WTC11 (cell line): ENCODE data around the gene TP53I13. TPM values are rescaled to one million over a fixed set of nuclear protein-coding genes. Genes with fewer than 3 reads are reported as not detected.
A peak's percentile ranks its signal among the peaks of the same experiment; 100 is the strongest.

Experiments
- ATF1 ChIP-seq: sonication (generic); formaldehyde crosslinking; IDR thresholded peaks from 2 replicates; pipeline ENCODE4 v1.8.1; 2023; ENCODE audit warnings: mild to moderate bottlenecking, moderate library complexity, missing genetic modification reagents
- ATF6 ChIP-seq: sonication (generic); formaldehyde crosslinking; IDR thresholded peaks from 2 replicates; pipeline ENCODE4 v1.8.1; 2023; ENCODE audit warnings: mild to moderate bottlenecking, missing genetic modification reagents
- E2F4 ChIP-seq: sonication (generic); formaldehyde crosslinking; IDR thresholded peaks from 2 replicates; pipeline ENCODE4 v1.8.1; 2022; ENCODE audit warnings: low read depth, mild to moderate bottlenecking, moderate library complexity, missing genetic modification reagents, borderline replicate concordance
- FOXK1 ChIP-seq: sonication (generic); formaldehyde crosslinking; IDR thresholded peaks from 2 replicates; pipeline ENCODE4 v1.8.0; 2022; ENCODE audit warnings: mild to moderate bottlenecking, moderate library complexity, missing genetic modification reagents
- HMGA2 ChIP-seq: fragments of 250-450 bp; sonication (Bioruptor Pico); IDR thresholded peaks from 2 replicates; pipeline ENCODE4 v1.4.0; 2021; ENCODE audit warnings: mild to moderate bottlenecking, moderate library complexity
- STAT6 ChIP-seq: sonication (generic); formaldehyde crosslinking; conservative IDR thresholded peaks from 2 replicates; pipeline ENCODE4 v1.8.1; 2023; ENCODE audit warnings: mild to moderate bottlenecking, low read depth, missing genetic modification reagents, moderate library complexity
- ZNF138 ChIP-seq: sonication (generic); formaldehyde crosslinking; conservative IDR thresholded peaks from 2 replicates; pipeline ENCODE4 v1.8.1; 2022; ENCODE audit warnings: mild to moderate bottlenecking, moderate library complexity, missing genetic modification reagents
- ZNF219 ChIP-seq: sonication (generic); formaldehyde crosslinking; IDR thresholded peaks from 2 replicates; pipeline ENCODE4 v1.8.0; 2023; ENCODE audit warnings: missing genetic modification reagents, mild to moderate bottlenecking, borderline replicate concordance
- ZNF232 ChIP-seq: sonication (generic); formaldehyde crosslinking; IDR thresholded peaks from 2 replicates; pipeline ENCODE4 v1.8.0; 2022; ENCODE audit warnings: mild to moderate bottlenecking, missing genetic modification reagents
- ZNF281 ChIP-seq: sonication (generic); formaldehyde crosslinking; IDR thresholded peaks from 2 replicates; pipeline ENCODE4 v1.8.0; 2023; ENCODE audit warnings: mild to moderate bottlenecking, missing genetic modification reagents
- total RNA-seq: library from RNA; stranded (reverse); gene quantifications from 3 replicates; pipeline ENCODE4 v1.2.3, GENCODE V29; 2021
- TF ChIP-seq, protein P1 (sequence below): fragments of 250-450 bp; sonication (Bioruptor Pico); IDR thresholded peaks from 2 replicates; pipeline ENCODE4 v1.9.0; 2021; ENCODE audit warnings: mild to moderate bottlenecking, borderline replicate concordance
- TF ChIP-seq, protein P2 (sequence below): sonication (generic); formaldehyde crosslinking; IDR thresholded peaks from 2 replicates; pipeline ENCODE4 v1.8.0; 2022; ENCODE audit warnings: mild to moderate bottlenecking, missing genetic modification reagents

TP53I13 gene
- total RNA-seq, 1 experiment from 2014 or later = 41.9 TPM

DNA sequence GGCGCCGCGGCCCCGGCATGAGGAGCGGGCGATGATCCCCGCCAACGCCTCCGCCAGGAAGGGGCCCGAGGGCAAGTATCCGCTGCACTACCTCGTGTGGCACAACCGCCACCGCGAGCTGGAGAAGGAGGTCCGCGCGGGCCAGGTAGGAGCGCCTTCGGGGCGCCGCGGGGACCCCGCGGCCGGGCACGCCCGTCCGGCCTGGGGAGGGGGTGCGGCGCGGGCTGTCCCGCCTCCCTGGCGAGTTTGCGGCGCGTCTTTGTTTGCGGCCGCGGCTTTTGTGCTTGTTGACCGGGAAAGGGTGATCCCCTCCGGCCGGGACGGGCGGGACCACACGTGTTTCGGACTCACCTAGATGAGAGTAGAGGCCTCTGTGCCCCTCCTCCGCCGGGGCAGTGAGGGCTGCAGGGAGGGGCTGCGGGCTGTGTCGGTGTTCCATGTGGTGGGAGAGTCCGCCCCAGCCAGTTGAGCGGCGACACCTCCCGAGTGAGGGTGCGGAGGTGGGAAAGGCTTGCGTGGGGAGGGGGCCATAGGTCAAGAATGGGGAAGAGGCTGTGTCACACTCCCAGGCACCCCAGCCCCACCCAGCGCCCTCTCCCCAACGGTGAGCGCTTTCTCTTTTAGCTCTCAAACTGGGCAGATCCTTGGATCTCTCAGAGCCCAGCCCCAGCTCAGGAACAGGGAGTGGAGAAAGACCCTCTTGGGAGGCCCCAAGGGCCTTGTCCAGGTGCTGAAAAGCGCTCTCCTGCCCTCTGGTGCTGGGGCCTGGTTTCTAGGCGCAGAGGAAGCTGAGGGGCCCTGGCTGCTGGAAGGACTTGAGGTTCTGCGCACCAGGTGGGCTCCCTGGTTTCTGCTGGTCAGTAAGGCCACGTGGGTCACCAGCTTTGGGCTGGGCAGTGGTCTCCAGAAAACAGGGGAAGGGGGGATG lies 25.4 kb downstream of the TP53I13 start (continued):
- TF ChIP-seq, protein P1, sequence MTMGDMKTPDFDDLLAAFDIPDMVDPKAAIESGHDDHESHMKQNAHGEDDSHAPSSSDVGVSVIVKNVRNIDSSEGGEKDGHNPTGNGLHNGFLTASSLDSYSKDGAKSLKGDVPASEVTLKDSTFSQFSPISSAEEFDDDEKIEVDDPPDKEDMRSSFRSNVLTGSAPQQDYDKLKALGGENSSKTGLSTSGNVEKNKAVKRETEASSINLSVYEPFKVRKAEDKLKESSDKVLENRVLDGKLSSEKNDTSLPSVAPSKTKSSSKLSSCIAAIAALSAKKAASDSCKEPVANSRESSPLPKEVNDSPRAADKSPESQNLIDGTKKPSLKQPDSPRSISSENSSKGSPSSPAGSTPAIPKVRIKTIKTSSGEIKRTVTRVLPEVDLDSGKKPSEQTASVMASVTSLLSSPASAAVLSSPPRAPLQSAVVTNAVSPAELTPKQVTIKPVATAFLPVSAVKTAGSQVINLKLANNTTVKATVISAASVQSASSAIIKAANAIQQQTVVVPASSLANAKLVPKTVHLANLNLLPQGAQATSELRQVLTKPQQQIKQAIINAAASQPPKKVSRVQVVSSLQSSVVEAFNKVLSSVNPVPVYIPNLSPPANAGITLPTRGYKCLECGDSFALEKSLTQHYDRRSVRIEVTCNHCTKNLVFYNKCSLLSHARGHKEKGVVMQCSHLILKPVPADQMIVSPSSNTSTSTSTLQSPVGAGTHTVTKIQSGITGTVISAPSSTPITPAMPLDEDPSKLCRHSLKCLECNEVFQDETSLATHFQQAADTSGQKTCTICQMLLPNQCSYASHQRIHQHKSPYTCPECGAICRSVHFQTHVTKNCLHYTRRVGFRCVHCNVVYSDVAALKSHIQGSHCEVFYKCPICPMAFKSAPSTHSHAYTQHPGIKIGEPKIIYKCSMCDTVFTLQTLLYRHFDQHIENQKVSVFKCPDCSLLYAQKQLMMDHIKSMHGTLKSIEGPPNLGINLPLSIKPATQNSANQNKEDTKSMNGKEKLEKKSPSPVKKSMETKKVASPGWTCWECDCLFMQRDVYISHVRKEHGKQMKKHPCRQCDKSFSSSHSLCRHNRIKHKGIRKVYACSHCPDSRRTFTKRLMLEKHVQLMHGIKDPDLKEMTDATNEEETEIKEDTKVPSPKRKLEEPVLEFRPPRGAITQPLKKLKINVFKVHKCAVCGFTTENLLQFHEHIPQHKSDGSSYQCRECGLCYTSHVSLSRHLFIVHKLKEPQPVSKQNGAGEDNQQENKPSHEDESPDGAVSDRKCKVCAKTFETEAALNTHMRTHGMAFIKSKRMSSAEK = no peak
- TF ChIP-seq, protein P2, sequence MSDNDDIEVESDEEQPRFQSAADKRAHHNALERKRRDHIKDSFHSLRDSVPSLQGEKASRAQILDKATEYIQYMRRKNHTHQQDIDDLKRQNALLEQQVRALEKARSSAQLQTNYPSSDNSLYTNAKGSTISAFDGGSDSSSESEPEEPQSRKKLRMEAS (CRISPR knock-in tag) = peak; percentile 68; the same call in 1 of the 2 replicates
- TF ChIP-seq ZNF232 = no peak
- 0 out of 2 replicates have a peak, but pooled peaks have one; percentile 58 for TF ChIP-seq E2F4 (CRISPR knock-in tag)
- TF ChIP-seq STAT6 (CRISPR knock-in tag) = no peak
- peak; percentile 48; the same call in 1 of the 2 replicates for TF ChIP-seq FOXK1 (CRISPR knock-in tag)
- peak; percentile 97 for TF ChIP-seq ZNF219 (CRISPR knock-in tag)
- TF ChIP-seq ATF6 = no peak
- peak; percentile 77; the same call in 1 of the 2 replicates for TF ChIP-seq ZNF281
- no peak for TF ChIP-seq ATF1 (CRISPR knock-in tag)
- TF ChIP-seq ZNF138 = no peak
- no peak for TF ChIP-seq HMGA2 (CRISPR knock-in tag)
